HEK293 (cell line): ENCODE measurements around the gene UGGT1.

Experiments
- CTCF ChIA-PET: fragments of 350-600 bp; formaldehyde crosslinking; extraction: SDS; loops from one replicate; lab custom pipeline; 2021; ENCODE audit warnings: antibody characterized with exemption; lab: Yijun Ruan, JAX
- POLR2A ChIA-PET: fragments of 300-600 bp; formaldehyde crosslinking; extraction: SDS; loops from one replicate; lab custom pipeline; 2020; ENCODE audit warnings: antibody characterized with exemption, inconsistent platforms; lab: Yijun Ruan, JAX
- H3K27ac ChIP-seq: fragments of 200-500 bp; sonication (Bioruptor generic); 2 replicates; pipeline ENCODE4 v1.5.1; 2014; ENCODE audit warnings: low read depth, low read length, control low read depth, inconsistent platforms; ENCODE audit errors: extremely low read depth
- H3K36me3 ChIP-seq, 2 experiments: fragments of 200-500 bp in 1 of 2; sonication (Bioruptor generic) in 1 of 2; 1 replicate in 1 of 2; 2 replicates in 1 of 2; pipeline ENCODE4 v1.5.1; 2014 to 2017; ENCODE audit warnings: inconsistent platforms in 2 of 2, low read length in 2 of 2; ENCODE audit not compliant: control insufficient read depth in 2 of 2, insufficient read depth in 1 of 2
- H3K4me1 ChIP-seq: fragments of 200-500 bp; sonication (Bioruptor generic); 2 replicates; pipeline ENCODE4 v1.5.1; 2014; ENCODE audit warnings: mild to moderate bottlenecking, low read length, inconsistent platforms; ENCODE audit not compliant: control insufficient read depth, insufficient read depth
- H3K4me3 ChIP-seq: 2 replicates; pipeline ENCODE4 v1.5.1; 2011; ENCODE audit warnings: low read depth, mild to moderate bottlenecking, control low read depth, low read length, moderate library complexity
- H3K9me3 ChIP-seq: fragments of 200-500 bp; sonication (Bioruptor generic); 2 replicates; pipeline ENCODE4 v1.5.1; 2014; ENCODE audit warnings: low read depth, low read length, inconsistent platforms; ENCODE audit not compliant: control insufficient read depth, insufficient read depth
- ATF2 ChIP-seq: fragments of 450-650 bp; formaldehyde crosslinking; IDR thresholded peaks from 2 replicates; pipeline ENCODE4 v1.5.1; 2016; ENCODE audit warnings: missing biosample characterization, missing genetic modification characterization, low read depth
- CTCF ChIP-seq: fragments of 450-650 bp; formaldehyde crosslinking; IDR thresholded peaks from 2 replicates; pipeline ENCODE4 v1.5.1; 2016; ENCODE audit warnings: missing biosample characterization, missing genetic modification characterization
- MYNN ChIP-seq: fragments of 450-650 bp; formaldehyde crosslinking; IDR thresholded peaks from 2 replicates; pipeline ENCODE4 v1.5.1; 2016; ENCODE audit warnings: missing biosample characterization, missing genetic modification characterization, borderline replicate concordance
- SCRT1 ChIP-seq: fragments of 450-650 bp; formaldehyde crosslinking; IDR thresholded peaks from 2 replicates; pipeline ENCODE4 v1.5.1; 2016; ENCODE audit warnings: missing biosample characterization, missing genetic modification characterization, borderline replicate concordance
- SCRT2 ChIP-seq: fragments of 450-650 bp; formaldehyde crosslinking; IDR thresholded peaks from 2 replicates; pipeline ENCODE4 v1.5.1; 2016; ENCODE audit warnings: missing biosample characterization, missing genetic modification characterization
- ZBTB49 ChIP-seq: fragments of 450-650 bp; formaldehyde crosslinking; IDR thresholded peaks from 2 replicates; pipeline ENCODE4 v1.5.1; 2016; ENCODE audit warnings: missing biosample characterization, missing genetic modification characterization, low read depth
- ZNF114 ChIP-seq: fragments of 450-650 bp; formaldehyde crosslinking; IDR thresholded peaks from 2 replicates; pipeline ENCODE4 v1.5.0; 2017; ENCODE audit warnings: missing biosample characterization, missing genetic modification characterization
- ZNF146 ChIP-seq: fragments of 450-650 bp; formaldehyde crosslinking; IDR thresholded peaks from 2 replicates; pipeline ENCODE4 v1.5.1; 2016; ENCODE audit warnings: missing biosample characterization, missing genetic modification characterization
- ZNF155 ChIP-seq: fragments of 450-650 bp; formaldehyde crosslinking; IDR thresholded peaks from 2 replicates; pipeline ENCODE4 v1.5.1; 2016; ENCODE audit warnings: missing biosample characterization, missing genetic modification characterization
- ZNF174 ChIP-seq: fragments of 450-650 bp; formaldehyde crosslinking; IDR thresholded peaks from 2 replicates; pipeline ENCODE4 v1.5.0; 2017; ENCODE audit warnings: missing biosample characterization, mild to moderate bottlenecking, missing genetic modification characterization
- ZNF335 ChIP-seq: fragments of 450-650 bp; formaldehyde crosslinking; conservative IDR thresholded peaks from 2 replicates; pipeline ENCODE4 v1.5.1; 2016; ENCODE audit warnings: missing biosample characterization, missing genetic modification characterization
- ZNF530 ChIP-seq: fragments of 450-650 bp; formaldehyde crosslinking; IDR thresholded peaks from 2 replicates; pipeline ENCODE4 v1.5.1; 2016; ENCODE audit warnings: low read depth, missing biosample characterization, missing genetic modification characterization
- ZNF626 ChIP-seq: fragments of 450-650 bp; sonication (Bioruptor Pico); formaldehyde crosslinking; IDR thresholded peaks from 2 replicates; pipeline ENCODE4 v1.5.1; 2018; ENCODE audit warnings: missing biosample characterization, missing genetic modification characterization, inconsistent platforms
- ZNF654 ChIP-seq: fragments of 450-650 bp; formaldehyde crosslinking; IDR thresholded peaks from 2 replicates; pipeline ENCODE4 v1.5.1; 2016; ENCODE audit warnings: low read depth, missing biosample characterization, missing genetic modification characterization
- ZNF692 ChIP-seq: fragments of 450-650 bp; formaldehyde crosslinking; IDR thresholded peaks from 2 replicates; pipeline ENCODE4 v1.5.1; 2016; ENCODE audit warnings: missing biosample characterization, missing genetic modification characterization
- ZNF791 ChIP-seq: fragments of 450-650 bp; formaldehyde crosslinking; IDR thresholded peaks from 2 replicates; pipeline ENCODE4 v1.5.1; 2016; ENCODE audit warnings: missing biosample characterization, missing genetic modification characterization
- ZNF837 ChIP-seq: fragments of 450-650 bp; formaldehyde crosslinking; IDR thresholded peaks from 2 replicates; pipeline ENCODE4 v1.5.1; 2016; ENCODE audit warnings: missing biosample characterization, missing genetic modification characterization
- ZSCAN5A ChIP-seq: fragments of 450-650 bp; formaldehyde crosslinking; IDR thresholded peaks from 2 replicates; pipeline ENCODE4 v1.5.1; 2016; ENCODE audit warnings: missing biosample characterization, missing genetic modification characterization

The UGGT1 gene

GRCh38 chr2:128137094-128137616, 46.2 kb downstream of the UGGT1 start:
- ChIA-PET POLR2A (no interaction called here), CTCF (no interaction called here)
- no peak for TF ChIP-seq MYNN (tag by site-specific recombination)
- no peak for TF ChIP-seq ATF2 (tag by site-specific recombination)
- Histone ChIP-seq H3K4me3 (no peak overlapping the region), H3K4me1 (no peaks in the 10 kb centered on the region), H3K27ac (no peak overlapping the region), H3K9me3 (no peaks in the 10 kb centered on the region), H3K36me3 (peaks cover 59 to 84% of the 10 kb centered on the region in 2 experiments)

- H3K4me3 ChIP-seq = no peak overlapping the region
- ChIA-PET POLR2A (no interaction called here), CTCF (no interaction called here)
- H3K27ac ChIP-seq = no peak overlapping the region
- H3K4me1 ChIP-seq = no peaks in the 10 kb centered on the region
- H3K36me3 ChIP-seq = peaks cover 51 to 83% of the 10 kb centered on the region in 2 experiments
- TF ChIP-seq SCRT1 (tag by site-specific recombination) (peak; percentile 64), SCRT2 (tag by site-specific recombination) (peak; percentile 78), ZNF791 (no peak)
- no peaks in the 10 kb centered on the region for H3K9me3 ChIP-seq
These were observed 48.6 kb downstream of the UGGT1 start for GRCh38 chr2:128139624-128140023.

GRCh38 chr2:128145651-128146050, 54.7 kb downstream of the UGGT1 start:
- H3K4me1 ChIP-seq = no peaks in the 10 kb centered on the region
- ChIA-PET CTCF (no interaction called here), POLR2A (no interaction called here)
- no peak for TF ChIP-seq ZNF654 (tag by site-specific recombination)
- no peak for TF ChIP-seq ZNF146 (tag by site-specific recombination)
- no peak for TF ChIP-seq ZNF114
- TF ChIP-seq CTCF (tag by site-specific recombination) = no peak
- TF ChIP-seq ZNF626 = no peak
- TF ChIP-seq ZNF837 (tag by site-specific recombination) = no peak
- no peaks in the 10 kb centered on the region for H3K9me3 ChIP-seq
- peaks cover 49 to 71% of the 10 kb centered on the region in 2 experiments for H3K36me3 ChIP-seq
- no peak overlapping the region for H3K4me3 ChIP-seq
- H3K27ac ChIP-seq = no peak overlapping the region

- Histone ChIP-seq H3K27ac (no peak overlapping the region), H3K9me3 (no peaks in the 10 kb centered on the region), H3K36me3 (peaks cover 29 to 86% of the 10 kb centered on the region in 2 experiments), H3K4me3 (no peak overlapping the region), H3K4me1 (no peaks in the 10 kb centered on the region)
- TF ChIP-seq ZBTB49 (tag by site-specific recombination) = no peak
- TF ChIP-seq ZNF692 (tag by site-specific recombination) = no peak
- TF ChIP-seq ZNF155 (tag by site-specific recombination) = no peak
- no peak for TF ChIP-seq ZNF335
- no peak for TF ChIP-seq ZSCAN5A
- TF ChIP-seq ZNF174 (tag by site-specific recombination) = no peak
- no peak for TF ChIP-seq ZNF530
- ChIA-PET POLR2A (no interaction called here), CTCF (no interaction called here)
These were observed 62.8 kb downstream of the UGGT1 start for GRCh38 chr2:128153786-128154185.
